SK-N-MC (cell line): Measurements from ENCODE around the gene ZC3H12C.
A peak's percentile ranks its signal among the peaks of the same experiment; 100 is the strongest.

Experiments
- DNase-seq: peaks from one replicate; pipeline ENCODE4 v3.0.0-alpha.2; 2011; ENCODE audit warnings: low read depth, low spot score
- H3K27ac ChIP-seq: fragments of 200-600 bp; sonication (generic); 2 replicates; pipeline ENCODE4 v1.5.1; 2016; ENCODE audit warnings: mixed run types
- H3K36me3 ChIP-seq: fragments of 200-600 bp; sonication (generic); 2 replicates; pipeline ENCODE4 v1.6.1; 2017; ENCODE audit warnings: antibody characterized with exemption, low read length, mixed read lengths; ENCODE audit not compliant: insufficient read depth
- H3K4me3 ChIP-seq: fragments of 200-600 bp; sonication (generic); 2 replicates; pipeline ENCODE4 v1.5.1; 2016
- H3K9ac ChIP-seq: fragments of 200-600 bp; sonication (generic); 2 replicates; pipeline ENCODE4 v1.8.0; 2017; ENCODE audit warnings: mixed run types, mixed read lengths; ENCODE audit not compliant: insufficient read length
- H3K9me3 ChIP-seq: fragments of 200-600 bp; sonication (generic); 2 replicates; pipeline ENCODE4 v1.6.1; 2017; ENCODE audit warnings: low read depth, mild to moderate bottlenecking, antibody characterized with exemption, low read length, moderate library complexity, mixed read lengths
- EZH2 ChIP-seq: fragments of 200-600 bp; sonication (generic); IDR thresholded peaks from one replicate; pipeline ENCODE4 v1.6.1; 2017; ENCODE audit warnings: antibody characterized with exemption
- FOXP2 ChIP-seq: optimal IDR thresholded peaks from 2 replicates; pipeline ENCODE3; 2011; ENCODE audit warnings: mild to moderate bottlenecking, moderate library complexity; ENCODE audit not compliant: insufficient read depth; ENCODE audit errors: extremely low read length, control extremely low read depth
- POLR2AphosphoS5 ChIP-seq: IDR thresholded peaks from 2 replicates; pipeline ENCODE4 v1.6.1; 2012; ENCODE audit warnings: mild to moderate bottlenecking, low read depth, low read length, borderline replicate concordance

ZC3H12C gene

DNA sequence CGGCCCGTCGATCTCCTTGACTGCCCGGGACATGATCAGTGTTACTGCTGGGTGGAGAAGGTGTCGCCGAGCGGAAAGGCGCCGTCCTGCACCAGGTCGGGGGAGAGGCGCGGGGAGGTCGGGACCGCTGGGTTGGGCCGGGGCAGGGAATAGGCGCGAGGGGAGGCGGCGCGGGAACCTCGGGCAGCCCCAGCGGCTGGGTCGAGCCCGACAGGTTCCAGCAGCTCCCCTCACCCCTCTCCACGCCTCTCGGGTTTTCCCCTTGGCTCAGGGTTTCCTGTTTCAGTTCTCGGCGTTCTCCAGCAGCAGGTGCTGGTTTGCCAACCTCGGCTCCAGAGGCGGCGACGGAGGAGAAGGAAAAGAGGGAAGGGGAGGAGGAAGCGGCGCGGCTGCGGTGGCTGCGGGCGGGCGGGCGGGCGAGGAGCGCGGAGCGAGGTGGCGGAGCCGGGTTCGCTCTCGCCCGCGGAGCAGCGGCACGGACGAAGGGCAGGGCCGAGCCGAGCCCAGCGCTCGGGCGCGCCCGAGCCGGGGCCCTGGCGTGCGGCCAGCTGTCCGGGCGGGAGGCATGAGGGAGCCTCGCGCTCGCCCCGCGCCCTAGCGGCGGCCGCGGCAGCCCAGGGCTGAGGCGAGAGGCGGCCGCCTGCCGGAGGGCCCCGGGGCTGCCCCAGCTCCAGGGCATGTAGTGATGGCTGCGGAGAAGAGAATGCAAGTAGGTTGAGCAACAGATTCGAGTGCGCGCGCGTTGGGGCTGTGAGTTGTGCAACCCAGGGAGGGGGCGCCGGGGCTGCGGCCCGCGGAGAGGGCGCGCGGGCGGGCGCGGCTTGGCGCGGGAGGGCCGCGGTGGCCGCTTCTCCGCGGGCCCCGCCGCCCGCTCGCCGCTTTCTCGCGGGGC is at the start of gene ZC3H12C:
Gene ZC3H12C, plus strand, starts transcription at position 878 of the 892 bp plus-strand sequence. CDS start 20 bp downstream, outside the sequence.
- H3K9me3 ChIP-seq, result no peaks in the 10 kb centered on the region
- 0 out of 2 replicates have a peak, but pooled peaks have one; percentile 30 for TF ChIP-seq POLR2AphosphoS5
- TF ChIP-seq EZH2, result no peak
- DNase-seq, result no peak
- H3K27ac ChIP-seq, result no peak within 1 kb of the TSS
- peak within 1 kb of the TSS; percentile 78 for H3K9ac ChIP-seq
- peak within 1 kb of the TSS; percentile 90 for H3K4me3 ChIP-seq
- no peaks in the 10 kb centered on the region for H3K36me3 ChIP-seq

DNA sequence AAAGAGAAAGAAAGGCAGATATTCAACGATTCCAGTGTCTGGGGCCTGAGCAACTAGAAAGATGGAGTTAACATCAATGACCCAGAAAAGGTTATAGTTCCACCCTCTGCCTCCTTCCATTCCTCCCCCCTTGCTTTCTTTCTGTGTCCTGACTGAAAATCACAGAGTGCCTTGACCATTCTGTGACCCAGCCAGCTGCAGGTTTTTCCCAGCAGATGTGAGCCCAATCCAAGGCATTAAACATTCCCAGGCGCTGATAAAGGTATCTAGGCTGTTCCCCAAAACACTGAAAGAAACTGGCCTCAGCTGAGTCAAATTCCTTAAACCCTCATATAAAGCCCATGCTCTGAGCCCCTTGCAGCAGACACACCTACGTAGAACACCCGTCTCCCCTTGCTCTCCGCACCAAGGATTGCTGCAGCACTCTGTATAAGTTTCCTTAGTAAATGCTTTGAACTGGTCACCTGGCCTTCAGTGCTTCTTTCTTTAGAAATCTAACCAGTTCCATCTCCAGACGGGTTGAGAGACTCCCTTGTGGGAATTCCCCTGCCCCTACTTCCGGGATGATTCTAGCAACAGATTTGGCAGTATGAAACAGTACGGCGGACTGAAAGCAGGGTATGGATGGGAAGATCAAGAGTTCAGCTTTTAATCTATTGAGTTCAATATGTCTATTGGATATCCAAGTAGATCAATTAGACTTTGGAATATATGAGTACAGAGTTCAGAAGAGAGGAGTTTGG is 48.8 kb upstream of the ZC3H12C start:
- TF ChIP-seq POLR2AphosphoS5 (no peak), FOXP2 (no peak), EZH2 (no peak)
- Histone ChIP-seq H3K36me3 (no peaks in the 10 kb centered on the region), H3K27ac (no peak overlapping the region), H3K4me3 (no peak overlapping the region), H3K9ac (no peak overlapping the region), H3K9me3 (no peaks in the 10 kb centered on the region; the same call in 1 of the 2 replicates)
- DNase-seq, result no peak

DNA sequence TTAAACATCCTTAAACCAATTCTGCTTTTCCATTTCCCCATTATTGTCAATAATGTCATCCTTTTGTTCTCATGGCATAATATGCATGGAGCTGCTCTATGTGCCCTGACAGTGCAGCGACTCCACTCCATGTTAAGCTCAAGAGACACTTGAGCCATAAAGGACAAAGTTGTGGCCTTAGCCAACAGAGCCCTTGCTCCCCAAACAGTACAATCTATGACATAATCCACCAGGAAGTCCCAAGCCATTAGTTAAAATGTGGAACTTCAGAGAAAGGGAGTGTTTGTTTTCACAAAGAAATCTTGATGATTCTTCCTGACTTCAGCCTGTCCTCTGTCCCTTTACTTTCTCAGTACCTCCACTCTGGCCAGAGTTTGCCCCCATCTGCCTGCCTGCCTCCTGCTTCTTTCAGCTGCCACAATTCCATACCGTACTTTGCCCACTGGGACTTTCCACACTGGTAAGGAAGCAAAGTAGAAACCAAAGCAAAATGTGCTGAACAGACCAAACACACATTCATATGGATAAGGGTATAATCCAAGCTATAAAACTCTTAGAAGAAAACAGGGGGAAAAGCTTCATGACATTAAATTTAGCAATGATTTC is 46.3 kb upstream of the ZC3H12C start:
- TF ChIP-seq FOXP2 (no peak), EZH2 (no peak), POLR2AphosphoS5 (no peak)
- no peaks in the 10 kb centered on the region for H3K36me3 ChIP-seq
- H3K27ac ChIP-seq, result no peak overlapping the region
- H3K9ac ChIP-seq, result no peak overlapping the region
- no peaks in the 10 kb centered on the region for H3K9me3 ChIP-seq
- no peak overlapping the region for H3K4me3 ChIP-seq
- no peak for DNase-seq

DNA sequence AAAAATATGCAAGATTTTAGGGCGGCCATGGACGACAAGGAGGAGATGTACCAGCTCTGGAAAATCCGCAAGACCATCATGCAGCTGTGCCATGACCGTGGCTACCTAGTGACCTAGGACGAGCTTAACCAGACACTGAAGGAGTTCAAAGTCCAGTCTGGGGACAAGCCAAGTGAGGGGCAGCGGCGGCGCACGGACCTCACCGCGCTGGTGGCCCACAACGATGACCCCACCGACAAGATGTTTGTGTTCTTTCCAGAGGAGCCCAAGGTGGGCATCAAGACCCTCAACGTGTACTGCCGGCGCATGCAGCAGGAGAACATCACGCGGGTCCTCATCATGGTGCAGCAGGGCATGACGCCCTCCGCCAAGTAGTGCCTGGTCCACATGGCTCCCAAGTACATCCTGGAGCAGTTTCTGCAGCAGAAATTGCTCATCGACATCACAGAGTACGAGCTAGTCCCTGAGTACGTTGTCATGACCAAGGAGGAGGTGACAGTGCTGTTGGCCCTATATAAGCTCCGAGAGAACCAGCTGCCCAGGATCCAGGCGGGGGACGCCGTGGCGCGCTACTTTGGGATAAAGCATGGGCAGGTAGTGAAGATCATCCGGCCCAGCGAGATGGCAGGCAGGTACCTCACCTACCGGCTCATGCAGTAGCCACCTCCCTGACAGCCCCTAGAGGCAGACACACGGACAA is 43.5 kb upstream of the ZC3H12C start:
- no peaks in the 10 kb centered on the region for H3K36me3 ChIP-seq
- H3K27ac ChIP-seq, result no peak overlapping the region
- no peak overlapping the region for H3K9ac ChIP-seq
- no peak overlapping the region for H3K4me3 ChIP-seq
- DNase-seq, result no peak
- TF ChIP-seq POLR2AphosphoS5 (no peak), FOXP2 (no peak), EZH2 (no peak)
- no peaks in the 10 kb centered on the region for H3K9me3 ChIP-seq

DNA sequence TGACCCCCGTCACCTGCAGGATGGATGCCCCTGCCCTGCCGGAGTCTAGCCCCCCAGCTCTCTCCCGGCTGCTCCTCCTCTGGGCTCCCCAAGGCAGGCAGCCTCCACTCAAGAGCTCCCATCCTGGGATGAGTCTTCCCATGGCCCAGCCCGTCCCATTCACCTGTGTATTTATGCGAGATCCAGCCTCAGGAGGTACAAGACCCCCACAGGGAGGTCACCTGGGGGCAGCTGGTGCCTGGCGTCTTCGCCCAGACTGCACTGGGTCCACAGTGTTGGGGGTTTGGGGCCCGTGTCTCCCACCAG is 43.0 kb upstream of the ZC3H12C start:
- DNase-seq, result no peak
- TF ChIP-seq POLR2AphosphoS5 (no peak), FOXP2 (no peak), EZH2 (no peak)
- Histone ChIP-seq H3K9me3 (no peaks in the 10 kb centered on the region), H3K27ac (no peak overlapping the region), H3K4me3 (no peak overlapping the region), H3K36me3 (no peaks in the 10 kb centered on the region), H3K9ac (no peak overlapping the region)

DNA sequence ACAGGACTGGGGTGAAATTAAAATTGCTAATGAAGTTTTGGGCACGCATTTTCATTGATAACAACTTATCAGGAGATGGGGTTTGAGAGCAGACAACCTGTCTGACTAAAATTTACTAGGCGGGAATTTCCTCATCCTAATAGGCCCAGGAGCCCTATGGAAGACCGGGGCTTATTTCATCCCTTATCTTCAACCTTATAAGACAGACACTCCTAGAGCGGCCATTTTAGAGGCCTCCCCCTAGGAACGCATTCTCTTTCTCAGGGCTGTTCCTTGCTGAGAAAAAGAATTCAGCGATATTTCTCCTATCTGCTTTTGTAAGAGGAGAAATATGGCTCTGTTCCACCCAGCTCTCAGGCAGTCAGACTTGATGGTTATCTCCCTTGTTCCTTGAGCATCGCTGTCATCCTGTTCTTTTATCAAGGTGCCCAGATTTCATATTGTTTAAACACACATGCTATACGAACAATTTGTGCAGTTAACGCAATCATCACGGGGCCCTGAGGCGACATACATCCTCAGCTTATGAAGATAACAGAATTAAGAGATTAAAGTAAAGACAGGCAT is 39.3 kb upstream of the ZC3H12C start:
- Histone ChIP-seq H3K9me3 (no peaks in the 10 kb centered on the region), H3K9ac (no peak overlapping the region), H3K4me3 (no peak overlapping the region), H3K36me3 (no peaks in the 10 kb centered on the region), H3K27ac (no peak overlapping the region)
- TF ChIP-seq FOXP2, result no peak
- TF ChIP-seq EZH2, result no peak
- no peak for TF ChIP-seq POLR2AphosphoS5
- no peak for DNase-seq

DNA sequence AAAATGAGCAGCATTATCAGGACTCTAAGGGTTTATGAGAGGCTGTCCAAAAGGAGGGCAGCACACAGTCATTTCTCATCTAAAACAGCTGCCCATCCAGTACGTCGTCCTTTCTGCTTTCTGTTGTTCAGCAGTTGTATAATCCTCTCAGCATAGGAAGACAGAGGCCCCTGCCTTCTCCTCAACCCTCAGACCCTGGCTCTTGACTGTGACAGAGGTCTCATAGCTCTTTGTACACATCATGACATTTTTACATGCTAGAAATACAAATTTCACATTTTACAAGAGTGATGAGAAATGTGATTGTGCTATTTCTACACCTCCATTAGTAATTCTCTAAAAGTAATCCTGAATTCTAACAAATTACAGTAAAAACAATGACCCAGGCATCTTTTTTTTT is 36.2 kb upstream of the ZC3H12C start:
- no peak overlapping the region for H3K27ac ChIP-seq
- TF ChIP-seq EZH2, result no peak
- no peak for TF ChIP-seq POLR2AphosphoS5
- no peak for TF ChIP-seq FOXP2
- H3K36me3 ChIP-seq, result no peaks in the 10 kb centered on the region
- DNase-seq, result no peak
- no peaks in the 10 kb centered on the region for H3K9me3 ChIP-seq
- no peak overlapping the region for H3K4me3 ChIP-seq
- H3K9ac ChIP-seq, result no peak overlapping the region

DNA sequence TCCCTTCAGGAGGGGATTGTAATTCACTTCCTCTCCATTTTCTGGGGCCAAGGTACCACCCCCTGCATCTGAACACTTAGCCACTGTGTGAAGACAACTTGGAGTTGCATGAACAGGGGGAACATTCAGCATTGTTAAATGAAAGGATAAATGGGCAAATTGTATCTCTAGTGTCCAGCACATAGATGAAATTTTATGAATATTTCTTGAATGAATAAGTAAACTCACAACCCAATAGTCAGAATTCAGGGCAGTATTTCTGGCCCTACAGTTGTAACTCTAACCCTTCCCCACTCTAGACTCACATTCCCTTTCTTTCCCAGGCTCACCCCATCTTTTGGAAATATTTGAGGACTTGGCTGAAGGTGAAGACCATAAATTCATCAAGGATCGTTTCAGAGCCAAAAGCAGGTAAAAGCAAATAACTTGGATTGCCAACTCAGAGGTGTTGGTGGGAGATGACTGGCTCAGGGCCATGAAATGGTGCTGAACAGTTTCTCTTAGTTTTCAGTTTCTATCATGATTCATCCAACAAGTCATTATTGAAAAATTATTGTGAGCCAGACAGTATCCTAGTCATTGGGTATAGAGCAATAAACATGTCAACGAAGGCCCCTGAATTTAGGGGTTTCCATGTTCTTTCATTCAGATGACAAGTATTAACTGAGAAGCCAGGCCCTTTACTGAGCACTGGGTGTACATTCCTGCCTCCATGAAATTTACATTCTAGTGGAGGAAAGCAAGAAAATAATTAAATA is 33.3 kb upstream of the ZC3H12C start:
- TF ChIP-seq POLR2AphosphoS5, result no peak
- no peak for TF ChIP-seq FOXP2
- TF ChIP-seq EZH2, result no peak
- no peak overlapping the region for H3K9ac ChIP-seq
- no peak for DNase-seq
- H3K4me3 ChIP-seq, result no peak overlapping the region
- no peaks in the 10 kb centered on the region for H3K9me3 ChIP-seq
- H3K27ac ChIP-seq, result no peak overlapping the region
- H3K36me3 ChIP-seq, result no peaks in the 10 kb centered on the region
